IMR-90 (cell line): ENCODE measurements around the gene ZEB2. TPM values are rescaled to one million over a fixed set of nuclear protein-coding genes. Genes with fewer than 3 reads are reported as not detected.

Experiments used
- ATAC-seq: fragments of 200-7000 bp; cut with Tn5 transposase; 2 replicates; pipeline ENCODE4 v1.9.1; 2020; ENCODE audit warnings: low read depth, mild to moderate bottlenecking, moderate library complexity
- BruUV-seq: library from RNA; stranded (reverse); fragments of 400-500 nt; replicated peaks from 2 replicates; lab custom pipeline; 2021; lab: Mats Ljungman, UMichigan
- CTCF ChIA-PET: fragments of 300-600 bp; formaldehyde crosslinking; extraction: SDS; loops from one replicate; lab custom pipeline; 2021; ENCODE audit warnings: antibody characterized with exemption; lab: Yijun Ruan, JAX
- POLR2A ChIA-PET: fragments of 300-600 bp; sonication (Branson Sonifier 250); formaldehyde crosslinking; loops from one replicate; lab custom pipeline; 2022; ENCODE audit warnings: antibody characterized with exemption; ENCODE audit not compliant: unreplicated experiment; lab: Charles Lee
- DNase-seq: peaks from one replicate; pipeline ENCODE4 v3.0.0; 2013
- H2AFZ ChIP-seq: replicated peaks from 2 replicates; pipeline ENCODE3; 2013; ENCODE audit warnings: low read length, mild to moderate bottlenecking; ENCODE audit not compliant: poor library complexity
- H2AK5ac ChIP-seq: 2 replicates; pipeline ENCODE4 v1.6.1; 2013; ENCODE audit warnings: low read depth, low read length, inconsistent platforms
- H2AK9ac ChIP-seq: replicated peaks from 2 replicates; pipeline ENCODE3; 2013; ENCODE audit warnings: mild to moderate bottlenecking, low read depth, low read length, moderate library complexity; ENCODE audit not compliant: poor library complexity
- H2BK120ac ChIP-seq: 2 replicates; pipeline ENCODE4 v1.6.1; 2013; ENCODE audit warnings: low read depth, low read length, inconsistent platforms
- H2BK15ac ChIP-seq: 3 replicates; pipeline ENCODE4 v1.6.1; 2013; ENCODE audit warnings: low read depth, low read length, inconsistent platforms
- H2BK20ac ChIP-seq: 2 replicates; pipeline ENCODE4 v1.6.1; 2013; ENCODE audit warnings: low read depth, mild to moderate bottlenecking, inconsistent platforms, low read length, moderate library complexity
- H2BK5ac ChIP-seq: 2 replicates; pipeline ENCODE4 v1.6.1; 2013; ENCODE audit warnings: mild to moderate bottlenecking, low read depth, low read length, inconsistent platforms; ENCODE audit not compliant: poor library complexity, severe bottlenecking
- H3K14ac ChIP-seq: replicated peaks from 2 replicates; pipeline ENCODE4 v1.6.1; 2013; ENCODE audit warnings: low read depth, low read length, inconsistent platforms
- H3K18ac ChIP-seq: 2 replicates; pipeline ENCODE4 v1.6.1; 2013; ENCODE audit warnings: low read depth, low read length, control low read depth
- H3K23ac ChIP-seq: 2 replicates; pipeline ENCODE4 v1.6.1; 2013; ENCODE audit warnings: low read depth, low read length, inconsistent platforms
- H3K27ac ChIP-seq: 2 replicates; pipeline ENCODE4 v1.5.1; 2013; ENCODE audit warnings: mild to moderate bottlenecking, control low read depth, low read length; ENCODE audit not compliant: insufficient read depth
- H3K27me3 ChIP-seq: 2 replicates; pipeline ENCODE4 v1.6.1; 2013; ENCODE audit warnings: low read length; ENCODE audit not compliant: control insufficient read depth, insufficient read depth
- H3K36me3 ChIP-seq: 2 replicates; pipeline ENCODE4 v1.6.1; 2013; ENCODE audit warnings: low read length, mixed read lengths; ENCODE audit not compliant: control insufficient read depth, insufficient read depth
- H3K4ac ChIP-seq: 2 replicates; pipeline ENCODE4 v1.6.1; 2013; ENCODE audit warnings: low read depth, low read length, inconsistent platforms
- H3K4me1 ChIP-seq: 2 replicates; pipeline ENCODE4 v1.6.1; 2013; ENCODE audit warnings: low read length, mixed read lengths; ENCODE audit not compliant: control insufficient read depth, insufficient read depth
- H3K4me2 ChIP-seq: 2 replicates; pipeline ENCODE4 v1.6.1; 2013; ENCODE audit warnings: low read depth, mild to moderate bottlenecking, control low read depth, low read length, moderate library complexity
- H3K4me3 ChIP-seq: 2 replicates; pipeline ENCODE4 v1.5.1; 2013; ENCODE audit warnings: low read depth, mild to moderate bottlenecking, control low read depth, low read length, moderate library complexity; ENCODE audit not compliant: insufficient read depth
- H3K56ac ChIP-seq: 2 replicates; pipeline ENCODE4 v1.6.1; 2013; ENCODE audit warnings: low read length, inconsistent platforms; ENCODE audit not compliant: insufficient read depth; ENCODE audit errors: extremely low read depth
- H3K79me1 ChIP-seq, 2 experiments: 2 replicates each; pipeline ENCODE4 v1.6.1; 2013; ENCODE audit warnings: low read length in 2 of 2, inconsistent platforms in 1 of 2, low read depth in 1 of 2
- H3K9ac ChIP-seq: 2 replicates; pipeline ENCODE4 v1.6.1; 2013; ENCODE audit warnings: low read depth, low read length, control low read depth
- H3K9me1 ChIP-seq: 2 replicates; pipeline ENCODE4 v1.6.1; 2013; ENCODE audit warnings: low read length, inconsistent platforms; ENCODE audit not compliant: insufficient read depth
- H3K9me3 ChIP-seq: 2 replicates; pipeline ENCODE4 v1.6.1; 2013; ENCODE audit warnings: low read length; ENCODE audit not compliant: control insufficient read depth, insufficient read depth
- H4K20me1 ChIP-seq: 2 replicates; pipeline ENCODE4 v1.6.1; 2013; ENCODE audit warnings: low read length, inconsistent platforms; ENCODE audit not compliant: insufficient read depth
- H4K5ac ChIP-seq: 2 replicates; pipeline ENCODE4 v1.6.1; 2013; ENCODE audit warnings: mild to moderate bottlenecking, low read depth, low read length, control low read depth
- H4K8ac ChIP-seq, 2 experiments: 2 replicates each; pipeline ENCODE4 v1.6.1; 2013; ENCODE audit warnings: low read depth in 2 of 2, low read length in 2 of 2, control low read depth in 1 of 2, inconsistent platforms in 1 of 2
- H4K91ac ChIP-seq: 2 replicates; pipeline ENCODE4 v1.6.1; 2013; ENCODE audit warnings: low read depth, low read length, inconsistent platforms; ENCODE audit not compliant: insufficient read depth
- BHLHE40 ChIP-seq: fragments of 150-350 bp; IDR thresholded peaks from 2 replicates; pipeline ENCODE4 v1.6.1; 2016; ENCODE audit warnings: mild to moderate bottlenecking, low read depth, low read length
- CEBPB ChIP-seq: IDR thresholded peaks from 2 replicates; pipeline ENCODE4 v1.6.1; 2012; ENCODE audit warnings: low read depth, low read length, improper control_type of control experiment
- CHD1 ChIP-seq: IDR thresholded peaks from 2 replicates; pipeline ENCODE4 v1.6.1; 2012; ENCODE audit warnings: low read depth, low read length, improper control_type of control experiment
- MXI1 ChIP-seq: IDR thresholded peaks from 2 replicates; pipeline ENCODE4 v1.6.1; 2012; ENCODE audit warnings: low read depth, mild to moderate bottlenecking, low read length, moderate library complexity, borderline replicate concordance
- NFE2L2 ChIP-seq: fragments of 150-350 bp; IDR thresholded peaks from 2 replicates; pipeline ENCODE4 v1.6.1; 2016; ENCODE audit warnings: low read depth, mild to moderate bottlenecking, low read length
- RCOR1 ChIP-seq: IDR thresholded peaks from 2 replicates; pipeline ENCODE4 v1.6.1; 2012; ENCODE audit warnings: mild to moderate bottlenecking, low read length, improper control_type of control experiment; ENCODE audit not compliant: insufficient replicate concordance
- RFX5 ChIP-seq: IDR thresholded peaks from 2 replicates; pipeline ENCODE4 v1.8.0; 2012; ENCODE audit warnings: low read depth, mild to moderate bottlenecking, low read length, moderate library complexity
- SMC3 ChIP-seq: fragments of 150-350 bp; IDR thresholded peaks from 2 replicates; pipeline ENCODE4 v1.6.1; 2016; ENCODE audit warnings: low read depth, mild to moderate bottlenecking, antibody characterized with exemption, low read length, moderate library complexity
- USF2 ChIP-seq: fragments of 150-350 bp; IDR thresholded peaks from 2 replicates; pipeline ENCODE4 v1.6.1; 2017; ENCODE audit warnings: mild to moderate bottlenecking, antibody characterized with exemption, low read length, low read depth
- WGBS, 2 experiments: methylation state at CpG; one replicate each; pipeline versions ENCODE4 v1.1.5 to v1.1.7; 2013; ENCODE audit warnings: missing lambda C conversion rate in 2 of 2; ENCODE audit not compliant: insufficient read length in 1 of 2; ENCODE audit errors: extremely low coverage in 2 of 2; 5-methylcytosine and 5-hydroxymethylcytosine counted together
- dilution Hi-C: fragments of 300-500 bp; cut with HindIII; formaldehyde crosslinking; loops from one replicate; pipeline ENCODE4 v1.14.3; 2018; ENCODE audit warnings: low sequenced_read_pairs; ENCODE audit not compliant: unreplicated experiment
- in situ Hi-C: fragments of 300-500 bp; cut with MboI; formaldehyde crosslinking; loops from 3 replicates; pipeline ENCODE4 v1.14.3; 2019; ENCODE audit warnings: low sequenced_read_pairs, inconsistent platforms, mixed read lengths
- intact Hi-C: fragments of 100-400 bp; cut with micrococcal nuclease; formaldehyde crosslinking; loops from 2 replicates; pipeline ENCODE4 v1.10.0; 2022
- polyA plus RNA-seq, 3 experiments: library from polyadenylated mRNA; depleted of rRNA; stranded (reverse); fragments of >200 nt; gene quantifications; 2 replicates each; pipeline ENCODE4 v1.2.3, GENCODE V29; 2012; ENCODE audit warnings: low replicate concordance in 1 of 3
- total RNA-seq: library from RNA; depleted of rRNA; stranded (reverse); fragments of >200 nt; gene quantifications from 2 replicates; pipeline ENCODE4 v1.2.3, GENCODE V29; 2012
- TF ChIP-seq, protein P1 (sequence below): fragments of 150-350 bp; IDR thresholded peaks from 2 replicates; pipeline ENCODE4 v1.6.1; 2016; ENCODE audit warnings: low read depth, mild to moderate bottlenecking, low read length, moderate library complexity, borderline replicate concordance

ZEB2 gene
- total and polyA plus RNA-seq, 2 of the 4 experiments (the other 2 are of a cell fraction) = 22.4 to 50.9 TPM

DNA sequence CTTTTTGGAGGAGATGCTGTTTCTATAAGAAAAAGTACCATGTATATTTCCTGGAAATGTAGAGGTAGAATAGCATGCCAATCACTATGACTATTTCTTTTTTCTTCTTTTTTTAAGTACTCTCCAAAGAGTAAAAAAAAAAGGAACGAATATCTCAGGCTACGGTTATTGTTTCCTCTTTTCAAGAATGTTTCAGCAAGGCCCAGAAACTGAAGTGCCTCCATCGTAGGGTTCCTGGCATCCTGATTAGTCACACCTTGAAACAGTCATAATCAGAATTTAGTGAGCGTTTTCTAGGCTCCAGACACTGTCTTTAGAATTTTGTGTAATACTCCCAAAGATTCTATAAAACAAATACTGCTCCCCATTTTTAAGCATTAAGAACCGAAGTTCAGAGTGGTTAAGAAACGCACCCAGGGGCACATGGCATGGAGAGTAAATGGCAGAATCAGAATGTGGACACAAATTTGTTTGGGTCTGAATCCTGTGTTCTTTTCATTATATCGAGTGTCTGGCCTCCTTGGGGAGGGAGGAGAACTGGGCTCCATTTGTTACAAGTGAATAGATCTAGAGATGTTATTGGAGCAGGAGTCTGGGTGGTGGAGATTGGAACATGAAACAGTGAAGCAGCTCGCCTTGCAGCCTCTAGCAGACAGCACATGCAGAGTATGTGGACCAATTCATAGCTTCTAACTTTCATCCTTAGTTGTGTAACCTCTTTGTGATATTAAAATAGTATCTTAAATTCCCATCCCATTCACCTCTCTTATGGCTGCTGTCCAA is 26.7 kb downstream of the ZEB2 start (continued):
- TF ChIP-seq CEBPB = no peak

DNA sequence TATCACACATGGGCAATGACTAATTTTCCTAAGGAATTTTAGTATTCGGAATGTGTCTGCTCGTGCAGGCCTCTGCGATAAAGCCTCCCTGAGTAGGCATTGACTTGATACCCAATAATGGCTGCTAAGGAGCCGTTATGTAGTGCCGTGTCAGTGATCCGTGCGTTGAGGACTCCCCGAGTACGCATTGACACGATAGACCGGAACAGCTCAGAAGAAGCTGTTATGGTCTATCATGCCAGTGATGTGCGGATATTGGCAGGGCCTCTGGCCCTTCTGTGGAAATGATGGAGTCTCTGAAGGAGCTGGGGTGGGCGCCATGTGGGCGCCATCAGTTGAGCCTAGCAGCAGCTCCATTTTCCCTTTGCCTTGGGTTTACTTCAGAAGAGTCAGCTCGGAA is 29.1 kb downstream of the ZEB2 start:
- no peak overlapping the region for H3K14ac ChIP-seq
- H3K18ac ChIP-seq = no peak overlapping the region
- POLR2A ChIA-PET = no interaction called here
- H2AFZ ChIP-seq = no peak overlapping the region
- no peak for TF ChIP-seq NFE2L2
- TF ChIP-seq CHD1 = no peak
- no peak for TF ChIP-seq MXI1
- TF ChIP-seq SMC3 = no peak
- TF ChIP-seq, protein P1, sequence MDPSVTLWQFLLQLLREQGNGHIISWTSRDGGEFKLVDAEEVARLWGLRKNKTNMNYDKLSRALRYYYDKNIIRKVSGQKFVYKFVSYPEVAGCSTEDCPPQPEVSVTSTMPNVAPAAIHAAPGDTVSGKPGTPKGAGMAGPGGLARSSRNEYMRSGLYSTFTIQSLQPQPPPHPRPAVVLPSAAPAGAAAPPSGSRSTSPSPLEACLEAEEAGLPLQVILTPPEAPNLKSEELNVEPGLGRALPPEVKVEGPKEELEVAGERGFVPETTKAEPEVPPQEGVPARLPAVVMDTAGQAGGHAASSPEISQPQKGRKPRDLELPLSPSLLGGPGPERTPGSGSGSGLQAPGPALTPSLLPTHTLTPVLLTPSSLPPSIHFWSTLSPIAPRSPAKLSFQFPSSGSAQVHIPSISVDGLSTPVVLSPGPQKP = no peak
- no peak for TF ChIP-seq RCOR1
- no peak for TF ChIP-seq USF2
- no peak for TF ChIP-seq BHLHE40
- no peak for TF ChIP-seq RFX5
- no peak overlapping the region for H3K9ac ChIP-seq
- no peak overlapping the region for H3K56ac ChIP-seq
- no peak overlapping the region for H2BK120ac ChIP-seq
- peaks cover 3% of the 10 kb centered on the region for H3K9me1 ChIP-seq
- no peak overlapping the region for H2BK5ac ChIP-seq
- no peak overlapping the region for H3K27ac ChIP-seq
- DNase-seq (no peak), ATAC-seq (no peak)
- dilution Hi-C loops (no loop called here), in situ Hi-C loops (no loop called here), intact Hi-C loops (no loop called here)
- H3K4me3 ChIP-seq = no peak overlapping the region
- no peak overlapping the region for H3K4ac ChIP-seq
- CTCF ChIA-PET = no interaction called here
- H2BK15ac ChIP-seq = no peak overlapping the region
- H2AK5ac ChIP-seq = no peak overlapping the region
- no peak overlapping the region for H4K8ac ChIP-seq
- H3K23ac ChIP-seq = no peak overlapping the region
- peaks cover 30 to 50% of the 10 kb centered on the region in 2 experiments for H3K79me1 ChIP-seq
- H3K9me3 ChIP-seq = no peaks in the 10 kb centered on the region
- no peak overlapping the region for H2BK20ac ChIP-seq
- H3K4me2 ChIP-seq = no peak overlapping the region
- no peak overlapping the region for H4K91ac ChIP-seq
- no TSS peak for BruUV-seq
- H3K36me3 ChIP-seq = peaks cover 6% of the 10 kb centered on the region
- 92% methylated on average over 8 of the region's 15 CpGs; no CpG with 5 or more reads in 1 of the 2 experiments for WGBS, 2 experiments
- no peaks in the 10 kb centered on the region for H3K27me3 ChIP-seq
- H4K20me1 ChIP-seq = peaks cover 13% of the 10 kb centered on the region; the same call in 1 of the 2 replicates
- H2AK9ac ChIP-seq = no peak overlapping the region
- no peak overlapping the region for H4K5ac ChIP-seq
- peaks cover 6% of the 10 kb centered on the region for H3K4me1 ChIP-seq
